ENCODE measurements around the gene ELN.

Gene ELN

DNA sequence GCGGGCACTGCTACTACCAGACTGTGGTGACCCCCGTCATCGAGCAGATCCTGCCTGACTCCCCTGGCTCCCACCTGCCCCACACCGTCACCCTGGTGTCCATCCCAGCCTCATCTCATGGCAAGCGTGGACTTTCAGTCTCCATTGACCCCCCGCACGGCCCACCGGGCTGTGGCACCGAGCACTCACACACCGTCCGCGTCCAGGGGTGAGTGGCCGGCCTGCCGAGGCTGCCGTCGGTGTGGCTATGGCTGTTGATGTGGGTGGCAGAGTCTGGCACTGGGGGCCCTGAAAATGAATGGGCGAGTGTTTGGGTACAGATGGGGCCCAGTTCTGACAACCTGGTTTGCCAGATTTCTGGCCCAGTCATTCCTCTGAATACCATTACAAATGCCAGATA lies 71.1 kb downstream of the ELN start:
- DNase-seq: no peak

DNA sequence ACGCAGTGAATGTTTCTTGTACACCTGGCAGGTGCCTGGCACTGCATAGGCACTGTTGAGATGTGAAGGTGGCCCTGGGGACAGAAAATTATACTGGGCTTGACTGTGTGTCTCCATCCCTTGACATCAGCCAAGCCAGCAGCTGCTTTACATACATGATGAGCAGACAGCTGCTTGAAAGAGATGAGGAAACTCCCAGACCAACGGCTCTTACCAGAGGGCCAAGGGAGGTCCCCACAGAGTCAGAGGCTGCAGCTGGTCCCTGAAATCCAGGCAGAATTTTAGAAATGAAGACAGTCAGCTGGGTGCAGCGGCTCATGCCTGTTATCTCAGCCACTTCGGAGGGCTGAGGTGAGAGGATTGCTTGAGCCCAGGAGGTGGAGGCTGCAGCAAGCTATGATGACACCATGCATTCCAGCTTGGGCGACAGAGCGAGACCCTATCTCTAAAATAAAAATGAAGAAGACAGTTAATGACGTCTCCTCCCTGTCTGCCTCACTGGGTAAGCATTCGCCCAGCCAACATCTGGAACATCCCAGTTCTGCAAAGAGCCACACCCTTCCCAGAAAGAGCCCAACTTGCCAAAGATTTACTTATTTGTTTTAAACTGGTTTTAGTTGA lies 73.2 kb downstream of the ELN start:
- DNase-seq: no peak

DNA sequence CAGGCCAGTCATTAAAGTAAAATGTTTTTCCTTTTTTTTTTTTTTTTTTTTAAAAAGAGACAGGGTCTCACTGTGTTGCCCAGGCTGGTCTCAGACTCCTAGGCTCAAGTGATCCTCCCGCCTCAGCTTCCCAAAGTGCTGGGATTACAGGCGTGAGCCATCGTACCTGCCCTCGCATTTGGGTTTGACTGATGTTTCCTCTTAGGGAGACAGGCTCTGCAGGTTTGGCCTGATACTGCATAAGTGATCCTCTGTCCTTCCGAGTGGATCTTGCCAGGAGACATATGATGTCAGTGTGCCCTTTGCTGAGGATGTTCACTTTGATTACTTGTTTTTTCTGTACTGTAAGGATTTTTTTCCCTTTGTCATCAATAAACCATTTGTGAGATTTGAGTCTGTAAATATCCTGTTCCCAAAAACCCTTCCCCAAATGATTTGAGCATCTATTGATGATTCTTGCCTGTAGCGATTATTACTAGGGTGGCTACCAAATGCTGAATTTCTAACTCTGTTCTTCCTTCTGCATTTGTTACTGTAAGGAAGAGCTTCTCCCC lies 75.3 kb downstream of the ELN start:
- DNase-seq: no peak

DNA sequence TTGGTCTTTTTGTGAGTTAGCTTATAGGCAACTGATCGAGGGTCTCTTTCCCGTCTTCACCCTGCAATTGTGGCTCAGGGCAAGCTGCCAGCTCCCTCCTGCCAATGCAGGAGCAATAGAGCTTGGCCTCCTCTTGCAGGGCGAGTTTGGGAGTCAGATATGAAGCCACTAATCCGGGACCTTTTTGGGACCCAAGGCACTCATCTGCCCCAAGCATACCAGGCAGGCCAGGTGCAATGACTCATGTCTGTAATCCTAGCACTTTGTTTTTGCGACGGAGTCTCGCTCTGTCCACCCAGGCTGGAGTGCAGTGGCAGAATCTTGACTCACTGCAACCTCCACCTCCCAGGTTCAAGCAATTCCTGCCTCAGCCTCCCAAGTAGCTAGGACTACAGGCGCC lies 76.7 kb downstream of the ELN start:
- DNase-seq: no peak

DNA sequence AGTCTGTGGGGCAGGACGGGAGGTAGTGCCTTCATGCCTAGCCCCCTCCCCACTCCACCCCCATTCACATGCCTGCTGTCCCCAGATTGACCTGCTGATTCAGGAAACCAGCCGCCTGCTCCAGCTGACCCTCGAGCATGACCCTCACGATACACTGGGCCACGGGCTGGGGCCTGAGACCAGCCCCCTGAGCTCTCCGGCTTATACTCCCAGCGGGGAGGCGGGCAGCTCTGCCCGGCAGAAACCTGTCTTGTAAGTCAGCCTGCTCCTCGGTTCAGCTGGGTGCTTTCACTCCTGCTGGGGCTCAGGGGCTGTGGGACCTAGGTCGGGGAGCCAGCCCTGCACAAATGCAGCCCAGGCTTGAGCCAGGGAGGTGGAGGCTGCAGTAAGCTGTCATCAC lies 78.0 kb downstream of the ELN start:
- DNase-seq: no peak

DNA sequence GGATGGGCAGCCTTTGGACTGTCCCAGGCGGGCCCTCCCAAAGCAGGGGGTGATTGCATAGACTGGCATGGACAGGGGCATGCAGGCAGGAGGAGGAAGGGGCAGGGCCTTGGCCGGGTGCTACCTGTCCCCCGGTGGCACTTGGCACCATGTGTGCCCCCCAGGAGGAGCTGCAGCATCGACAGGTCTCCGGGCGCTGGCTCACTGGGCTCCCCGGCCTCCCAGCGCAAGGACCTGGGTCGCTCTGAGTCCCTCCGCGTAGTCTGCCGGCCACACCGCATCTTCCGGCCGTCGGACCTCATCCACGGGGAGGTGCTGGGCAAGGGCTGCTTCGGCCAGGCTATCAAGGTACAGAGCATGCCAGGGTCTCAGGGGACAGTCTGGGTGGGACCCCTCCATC lies 78.9 kb downstream of the ELN start:
- DNase-seq: no peak

DNA sequence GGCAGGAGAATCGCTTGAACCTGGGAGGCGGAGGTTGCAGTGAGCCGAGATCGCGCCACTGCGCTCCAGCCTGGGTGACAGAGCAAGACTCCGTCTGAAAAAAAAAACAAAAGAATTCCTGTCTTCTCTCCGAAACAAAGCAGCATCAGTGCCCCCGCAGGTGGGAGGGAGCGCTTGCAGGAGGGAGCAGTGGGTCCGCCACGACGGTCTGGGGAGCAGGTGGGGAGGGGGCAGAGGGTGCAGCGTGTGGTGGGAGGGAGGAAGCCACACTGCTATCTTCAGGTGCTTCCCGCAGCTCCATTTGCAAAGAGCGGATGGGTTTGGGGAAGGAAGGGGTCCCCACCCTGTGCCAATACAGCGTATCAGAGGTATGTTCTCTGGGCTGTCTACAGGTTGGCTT lies 87.4 kb downstream of the ELN start:
- no peak for DNase-seq

DNA sequence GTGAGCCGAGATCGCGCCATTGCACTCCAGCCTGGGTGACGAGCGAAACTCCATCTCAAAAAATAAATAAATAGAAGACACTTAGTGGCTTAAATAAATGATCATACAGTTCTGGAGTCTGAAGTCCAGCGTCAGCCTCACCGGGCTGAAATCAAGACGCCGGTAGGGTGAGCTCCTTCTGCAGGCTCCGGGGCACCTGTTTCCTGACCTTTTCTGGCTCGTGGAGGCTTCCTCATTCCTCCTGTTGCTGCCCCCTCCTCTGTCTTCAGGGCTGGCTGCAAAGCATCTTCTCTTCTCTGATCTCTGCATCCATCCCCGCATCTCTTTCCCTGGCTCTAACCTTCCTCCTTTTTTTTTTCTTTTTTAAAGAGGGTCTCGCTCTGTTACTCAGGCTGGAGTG lies 88.4 kb downstream of the ELN start:
- DNase-seq: no peak

Measured in NCI-H524 treated with DMSO at 0.1 percent for 48 hours (cell line).